ENCODE measurements around the gene PRM2.
A peak's percentile ranks its signal among the peaks of the same experiment; 100 is the strongest.

The PRM2 gene, protein sequence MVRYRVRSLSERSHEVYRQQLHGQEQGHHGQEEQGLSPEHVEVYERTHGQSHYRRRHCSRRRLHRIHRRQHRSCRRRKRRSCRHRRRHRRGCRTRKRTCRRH

DNA sequence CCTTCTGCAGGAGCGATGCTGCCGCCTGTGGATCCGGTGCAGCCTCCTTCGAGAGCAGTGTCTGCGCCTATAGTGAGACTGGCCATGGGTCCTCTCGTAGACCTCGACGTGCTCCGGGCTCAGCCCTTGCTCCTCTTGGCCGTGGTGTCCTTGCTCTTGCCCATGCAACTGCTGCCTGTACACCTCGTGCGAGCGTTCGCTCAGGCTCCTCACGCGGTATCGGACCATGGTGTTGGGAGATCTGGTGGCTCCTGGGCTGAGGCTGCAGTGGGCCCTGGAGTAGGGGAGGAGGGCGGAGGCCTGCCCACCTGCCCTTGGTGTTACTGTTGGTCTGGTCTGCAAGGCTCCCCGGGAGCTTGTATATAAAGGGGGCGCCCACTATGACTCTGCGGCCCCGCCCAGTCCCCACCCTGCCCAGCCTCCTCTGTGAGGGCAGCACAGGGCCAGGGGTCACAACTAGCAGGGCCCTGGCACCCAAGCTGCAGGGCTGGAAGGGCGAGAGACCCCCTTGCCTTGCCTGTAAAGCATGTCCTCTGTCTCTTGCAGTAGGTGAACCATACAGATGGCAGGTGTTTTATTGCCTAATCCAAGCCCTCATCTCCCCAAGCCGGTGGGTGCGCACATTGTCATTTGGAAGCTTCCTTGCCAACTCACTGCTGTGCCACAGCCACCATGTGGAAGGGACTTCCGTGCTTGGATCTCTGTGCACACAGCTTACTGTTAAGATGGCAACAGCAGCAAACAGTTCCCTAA is at the start of gene PRM2:
PRM2 (minus strand) TSS at position 338 of the 753 bp plus-strand sequence; CDS start at position 228, 110 bp downstream.
- DNase-seq, result no peak

DNA sequence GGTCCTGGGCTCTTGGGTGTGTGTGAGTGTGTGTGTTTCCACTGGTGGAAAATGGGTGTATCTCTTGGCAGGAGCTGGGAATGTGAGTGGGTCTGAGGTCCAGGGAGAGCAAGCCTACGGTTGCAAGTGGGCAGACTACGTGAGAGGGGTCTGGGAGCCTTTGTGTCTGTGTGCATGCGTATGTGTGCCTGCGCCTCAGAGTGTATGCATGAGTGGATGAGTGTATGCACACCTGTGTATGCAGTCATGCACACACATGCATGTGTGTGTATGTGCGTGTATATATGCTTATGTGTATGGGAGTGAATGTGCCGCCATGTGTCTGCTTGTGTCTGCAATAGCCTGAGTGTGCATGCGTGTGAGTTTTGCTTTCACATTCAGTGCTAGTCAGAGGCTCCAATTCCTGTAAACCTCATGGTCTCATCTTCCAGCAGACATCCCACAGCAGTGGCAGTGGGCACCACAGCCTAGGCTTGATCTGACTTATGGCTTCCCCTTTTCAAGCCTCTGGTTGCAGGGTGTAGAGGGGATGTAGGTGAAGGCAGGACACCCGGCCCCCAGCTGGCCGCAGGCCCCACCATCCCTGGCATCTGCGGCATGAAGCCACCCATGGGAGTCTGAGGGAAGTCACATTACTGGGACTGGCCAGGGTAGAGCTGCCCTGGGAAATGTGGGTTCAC is 49.3 kb upstream of the PRM2 start:
- no peak for DNase-seq

DNA sequence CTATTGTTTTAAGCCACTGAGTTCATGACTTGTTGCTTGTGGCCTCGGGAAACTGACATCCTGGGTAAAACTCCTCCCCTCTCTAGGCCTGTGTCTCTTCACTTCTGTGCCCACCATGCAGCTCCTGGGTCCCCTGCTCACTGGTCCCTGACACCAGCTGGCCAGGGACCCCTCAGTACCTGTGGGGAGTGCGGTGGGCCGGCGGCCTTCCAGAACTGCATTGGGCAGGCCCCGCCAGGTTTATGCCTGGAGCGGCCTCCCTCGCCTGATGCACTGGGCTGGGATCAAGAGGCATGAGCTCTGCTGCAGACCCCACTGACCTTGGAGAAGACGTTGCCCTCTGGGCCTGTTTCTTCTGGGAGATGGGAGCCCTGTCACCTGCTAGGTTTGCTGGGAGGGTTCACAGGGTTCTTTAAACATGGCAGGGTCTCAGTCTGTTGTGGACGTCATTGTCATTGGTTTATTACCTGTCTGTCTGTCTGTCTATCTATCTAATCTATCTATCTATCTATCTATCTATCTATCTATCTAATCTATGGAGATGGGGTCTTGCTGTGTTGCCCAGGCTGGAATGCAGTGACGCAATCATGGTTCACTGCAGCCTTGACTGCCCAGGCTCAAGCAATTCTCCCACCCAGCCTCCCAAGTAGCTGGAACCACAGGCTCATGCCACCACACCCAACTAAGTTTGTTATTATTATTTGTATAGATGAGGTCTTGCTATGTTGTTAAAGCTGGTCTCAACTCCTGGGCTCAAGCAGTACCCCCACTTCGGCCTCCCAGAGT is 47.5 kb upstream of the PRM2 start:
- DNase-seq, result no peak

DNA sequence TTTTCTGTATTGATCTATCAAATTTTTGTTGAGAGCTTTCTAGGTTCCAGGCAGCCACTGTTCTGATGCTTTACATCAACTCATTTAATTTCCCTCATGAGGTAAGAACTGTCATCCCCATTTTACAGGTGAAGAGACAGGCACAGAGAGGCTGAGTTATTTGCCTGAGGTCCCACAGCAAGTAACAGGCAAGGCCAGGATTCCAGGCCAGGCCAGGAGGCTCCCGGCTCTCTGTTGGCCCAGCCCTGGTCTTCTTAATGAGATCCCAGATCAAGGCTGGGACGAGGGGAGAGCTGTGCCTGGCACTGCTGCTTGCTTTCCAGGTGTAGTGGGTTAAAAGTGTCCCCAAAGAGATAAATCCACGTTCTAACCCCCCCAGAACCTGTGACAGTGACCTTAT is 46.5 kb upstream of the PRM2 start:
- no peak for DNase-seq

DNA sequence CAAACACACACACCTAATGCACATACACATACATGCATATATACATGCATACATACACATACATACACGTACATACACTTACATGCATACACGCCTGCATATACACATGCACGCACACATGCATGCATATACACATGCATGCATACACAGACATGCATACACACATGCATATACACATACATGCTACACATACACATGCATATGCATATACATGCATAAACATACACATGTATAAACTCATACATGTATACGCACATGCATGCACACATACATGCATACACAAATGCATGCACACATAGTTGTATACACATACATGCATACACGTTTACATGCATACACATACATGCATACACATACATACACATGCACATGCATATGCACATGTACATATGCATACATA is 45.4 kb upstream of the PRM2 start:
- DNase-seq, result no peak

DNA sequence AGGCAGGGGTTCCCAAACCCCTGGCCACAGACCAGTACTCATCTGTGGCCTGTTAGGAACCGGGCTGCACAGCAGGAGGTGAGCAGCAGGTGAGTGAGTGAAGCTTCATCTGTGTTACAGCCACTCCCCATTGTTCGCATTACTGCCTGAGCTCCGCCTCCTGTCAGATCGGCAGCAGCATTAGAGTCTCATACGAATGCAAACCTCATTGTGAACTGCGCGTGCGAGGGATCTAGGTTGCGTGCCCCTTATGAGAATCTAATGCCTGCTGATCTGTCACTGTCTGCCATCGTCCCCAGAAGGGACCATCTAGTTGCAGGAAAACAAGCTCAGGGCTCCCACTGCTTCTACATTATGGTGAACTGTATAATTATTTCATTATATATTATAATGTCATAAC is 43.9 kb upstream of the PRM2 start:
- peak; percentile 33 for DNase-seq

DNA sequence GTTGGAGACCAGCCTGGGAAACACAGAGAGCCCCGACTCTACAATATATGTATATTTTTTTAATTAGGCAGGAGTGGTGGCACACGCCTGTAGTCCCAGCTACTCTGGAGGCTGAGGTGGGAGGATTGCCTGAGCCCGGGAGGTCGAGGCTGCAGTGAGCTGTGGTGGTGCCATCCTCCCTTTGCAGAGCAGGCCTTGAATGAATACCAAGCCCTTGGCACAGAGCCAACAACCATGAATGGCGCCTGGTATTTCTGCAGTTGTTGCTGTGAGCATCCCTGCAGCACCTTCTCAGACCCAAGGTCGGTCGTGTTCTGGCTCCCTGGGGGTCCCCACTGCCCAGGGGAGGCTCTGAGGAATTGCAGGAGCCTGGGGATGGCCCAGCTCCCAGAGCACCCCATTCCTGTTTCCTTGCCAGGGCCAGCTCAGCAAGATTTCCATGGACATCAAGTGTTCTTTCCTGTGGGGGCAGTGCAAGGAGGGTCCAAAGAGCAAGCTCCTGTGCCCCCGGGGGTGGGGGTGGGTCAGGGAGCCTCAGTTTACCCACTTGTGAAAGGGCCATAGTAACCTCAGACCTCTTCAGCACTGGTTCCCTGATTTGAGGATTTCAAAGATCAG is 43.4 kb upstream of the PRM2 start:
- DNase-seq, result no peak

DNA sequence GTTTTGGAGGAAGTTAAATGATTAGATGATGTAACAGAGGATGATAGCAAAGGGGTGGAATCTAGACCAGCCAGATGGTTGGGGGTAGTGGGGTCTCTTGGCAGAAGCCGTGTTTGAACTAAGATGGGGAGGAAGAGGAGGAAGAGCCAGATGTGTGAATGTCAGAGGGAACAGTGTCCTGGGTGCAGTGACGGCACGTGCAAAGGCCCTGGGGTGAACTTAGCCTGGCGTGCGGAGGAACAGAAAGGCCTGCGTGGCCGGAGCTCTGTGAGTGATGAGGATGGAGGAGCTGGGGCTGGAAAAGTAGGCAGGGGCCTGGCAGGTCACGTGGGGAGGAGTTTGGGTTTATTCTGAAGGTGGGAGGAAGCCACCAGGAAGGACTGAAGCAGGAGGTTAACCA is 42.5 kb upstream of the PRM2 start:
- no peak for DNase-seq

DNA sequence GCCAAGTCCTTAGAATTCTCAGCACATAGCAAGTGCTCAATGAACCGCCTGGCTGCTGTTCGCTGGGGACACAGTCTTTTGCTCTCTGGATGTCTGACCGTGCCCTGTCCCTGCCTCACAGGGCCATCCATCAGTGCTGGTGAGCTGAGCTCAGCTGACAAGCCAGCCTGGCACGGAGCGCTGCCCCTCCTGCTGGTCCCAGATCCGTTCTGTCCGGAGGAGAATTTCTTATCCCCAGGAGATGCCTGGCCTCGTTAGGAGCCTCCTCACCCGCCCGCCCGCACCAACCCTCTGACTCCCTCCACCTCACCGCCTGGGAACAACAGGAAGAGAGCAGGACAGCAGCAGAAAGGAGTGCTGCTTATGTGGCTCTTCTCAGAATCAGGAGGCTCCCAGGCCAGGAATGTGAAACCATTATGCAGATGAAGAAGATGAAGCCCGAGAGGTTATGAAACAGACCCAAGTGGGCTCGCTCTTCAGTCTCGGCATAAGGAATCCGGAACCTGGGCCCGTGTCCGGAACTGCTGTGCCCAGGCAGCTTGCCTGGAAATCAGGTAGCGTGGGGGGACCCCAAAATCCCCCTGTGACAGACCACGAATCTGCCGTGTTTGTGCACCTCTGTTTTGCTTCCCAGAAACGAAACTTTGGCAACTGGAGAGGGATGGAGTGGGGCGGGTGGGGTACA is 40.2 kb upstream of the PRM2 start:
- DNase-seq, result no peak

DNA sequence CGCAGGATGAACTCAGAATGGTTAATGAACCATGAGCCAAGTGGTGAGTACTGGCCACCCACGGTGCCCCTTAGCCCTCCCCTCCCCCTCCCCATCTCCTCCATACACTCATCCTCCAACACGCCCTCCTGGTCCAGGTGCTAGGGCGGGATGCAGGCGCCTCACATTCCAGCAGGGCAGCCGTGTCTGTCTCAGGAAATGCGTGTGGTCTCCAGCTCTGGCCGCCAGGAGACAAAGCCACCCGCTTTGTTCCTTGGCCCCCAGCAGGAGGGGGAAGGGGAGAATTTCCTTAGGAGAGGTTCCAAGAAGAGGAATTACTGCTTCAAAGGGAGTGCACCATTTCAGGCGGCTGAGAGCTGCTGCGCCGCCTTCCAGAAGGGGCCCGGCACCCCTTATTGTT is 39.2 kb upstream of the PRM2 start:
- DNase-seq, result no peak

DNA sequence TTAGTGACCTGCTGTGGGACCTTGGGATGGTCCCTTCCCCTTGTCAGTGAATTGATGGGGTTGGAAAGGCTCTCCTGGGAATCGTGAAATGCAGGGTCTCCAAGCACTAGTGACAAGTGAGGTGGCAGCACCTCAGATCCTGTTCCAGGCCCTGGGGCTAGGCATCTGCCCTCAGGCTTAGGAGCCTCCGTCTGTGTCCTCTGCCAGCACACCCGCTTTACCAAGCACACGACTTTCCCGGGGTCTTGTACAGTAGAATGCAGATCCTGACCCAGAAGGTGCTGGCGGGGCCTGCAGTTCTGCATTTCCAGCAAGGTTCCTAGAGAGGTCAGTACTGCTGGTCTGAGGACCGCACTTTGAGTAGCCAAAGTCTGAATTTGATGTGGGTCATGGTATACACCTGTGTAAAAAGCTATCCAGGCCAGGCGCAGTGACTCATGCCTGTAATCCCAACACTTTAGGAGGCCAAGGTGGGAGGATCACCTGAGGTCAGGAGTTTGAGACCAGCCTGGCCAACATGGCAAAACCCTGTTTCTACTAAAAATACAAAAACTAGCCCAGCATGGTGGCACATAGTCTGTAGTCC is 38.1 kb upstream of the PRM2 start:
- no peak for DNase-seq

DNA sequence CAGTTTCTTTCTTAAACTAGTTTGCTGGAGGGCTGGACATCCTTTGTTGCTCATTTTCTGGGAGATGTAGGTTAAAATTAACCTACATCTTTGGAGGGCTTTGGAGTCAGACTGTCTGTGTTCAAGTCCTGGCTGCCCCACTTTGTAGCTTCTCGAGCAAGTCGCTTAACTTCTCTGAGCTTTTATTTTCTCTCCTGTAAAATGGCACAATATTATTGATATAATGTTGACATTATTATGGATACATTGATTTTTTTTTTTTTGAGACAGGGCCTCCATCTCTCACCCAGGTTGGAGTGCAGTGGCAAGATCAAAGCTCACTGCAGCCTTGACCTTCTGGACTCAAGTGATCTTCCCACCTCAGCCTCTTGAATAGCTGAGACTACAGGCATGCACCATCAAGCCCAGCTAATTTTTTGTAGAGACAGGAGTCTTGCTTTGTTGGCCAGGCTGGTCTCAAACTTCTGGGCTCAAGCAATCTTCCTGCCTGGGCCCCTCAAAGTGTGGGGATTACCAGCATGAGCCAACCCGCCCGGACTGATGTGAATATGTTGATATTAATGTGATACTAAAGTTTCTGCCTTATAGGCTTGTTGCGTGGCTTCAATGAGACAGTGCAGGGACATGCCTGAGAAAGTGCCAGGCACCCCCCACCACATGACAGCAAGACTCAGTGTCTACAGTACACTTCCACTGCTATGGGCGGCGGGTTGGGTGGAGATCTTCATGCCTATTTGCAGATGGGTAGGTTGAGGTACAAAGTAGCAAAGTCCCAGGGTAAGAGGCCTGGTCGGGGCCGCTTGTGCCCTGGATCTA is 37.4 kb upstream of the PRM2 start:
- no peak for DNase-seq

DNA sequence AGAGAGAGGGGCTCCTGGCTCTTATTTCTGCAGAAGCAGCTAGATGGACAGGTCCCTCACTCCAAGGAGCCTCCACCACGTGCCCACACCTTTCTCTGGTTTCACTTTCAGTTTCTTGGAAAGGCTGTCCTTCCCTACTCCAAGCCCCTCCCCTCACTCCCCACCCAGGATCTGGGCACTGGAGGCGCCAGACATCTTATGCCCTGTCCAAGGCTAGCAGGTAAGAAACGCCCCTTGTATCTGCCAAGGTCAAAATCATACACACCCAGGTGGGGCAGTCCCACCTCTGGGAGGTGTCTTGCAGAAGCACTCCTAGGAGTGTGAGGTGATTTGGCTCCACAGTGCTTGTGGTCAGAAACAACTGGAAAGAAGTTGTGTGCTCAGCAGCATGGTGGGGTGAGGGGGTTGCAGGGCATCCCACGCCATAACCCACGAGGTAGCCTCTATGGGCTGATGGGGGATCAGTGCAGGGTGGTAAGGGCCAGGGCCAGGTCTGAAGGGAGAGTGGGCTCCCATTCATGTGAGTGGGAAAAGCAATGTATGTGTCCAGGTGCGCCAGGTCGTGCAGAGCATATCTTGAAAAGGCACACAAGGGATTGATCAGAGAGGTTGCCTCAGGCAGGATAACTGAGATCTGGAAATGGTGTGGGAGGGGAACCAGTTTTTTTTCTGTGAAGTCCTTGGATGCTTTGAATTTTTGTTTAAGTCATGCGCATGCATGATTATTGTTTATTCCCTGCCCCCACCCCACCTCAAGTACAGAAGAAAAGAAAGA is 36.6 kb upstream of the PRM2 start:
- DNase-seq, result peak; percentile 32

DNA sequence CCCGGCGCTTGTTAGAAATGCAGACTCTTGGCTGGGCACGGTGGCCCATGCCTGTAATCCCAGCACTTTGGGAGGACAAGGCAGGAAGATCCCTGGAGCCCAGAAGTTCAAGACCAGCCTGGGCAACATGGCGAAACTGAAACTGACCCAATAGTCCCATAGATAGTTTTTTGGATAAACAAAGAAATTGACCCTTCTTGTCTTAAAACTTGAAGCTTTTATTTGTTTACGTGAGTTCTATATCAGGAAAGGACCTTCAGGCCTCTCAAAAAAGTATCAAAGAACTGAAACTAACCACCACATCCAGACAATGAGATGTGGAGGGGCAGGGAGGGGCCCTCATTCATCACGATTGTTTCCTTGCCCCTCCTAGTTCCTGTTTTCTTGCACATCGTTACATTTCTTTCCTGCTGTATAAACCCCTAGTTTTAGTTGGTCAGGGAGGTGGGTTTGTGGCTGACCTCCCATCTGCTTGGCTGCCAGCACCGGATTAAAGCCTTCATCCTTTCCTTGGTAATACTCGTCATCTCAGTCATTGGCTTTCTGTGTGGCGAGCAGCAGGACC is 34.8 kb upstream of the PRM2 start:
- no peak for DNase-seq

DNA sequence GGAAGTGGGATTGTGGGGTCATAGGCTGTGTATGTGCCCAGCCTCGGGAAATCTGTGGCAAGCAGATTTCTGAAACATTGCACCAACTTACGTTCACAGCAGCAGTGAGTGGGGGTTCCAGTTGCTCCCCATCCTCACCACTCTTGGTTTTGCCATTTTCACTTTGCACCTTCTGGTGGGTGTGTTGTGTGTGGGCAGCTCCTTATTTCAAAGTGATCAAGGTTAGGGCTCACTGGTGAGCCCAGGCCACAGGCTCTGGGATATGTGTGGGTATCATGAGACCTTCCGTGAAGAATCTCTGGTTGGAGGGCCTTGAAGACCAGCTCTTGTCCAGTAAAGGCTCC is 34.3 kb upstream of the PRM2 start:
- DNase-seq, result no peak

DNA sequence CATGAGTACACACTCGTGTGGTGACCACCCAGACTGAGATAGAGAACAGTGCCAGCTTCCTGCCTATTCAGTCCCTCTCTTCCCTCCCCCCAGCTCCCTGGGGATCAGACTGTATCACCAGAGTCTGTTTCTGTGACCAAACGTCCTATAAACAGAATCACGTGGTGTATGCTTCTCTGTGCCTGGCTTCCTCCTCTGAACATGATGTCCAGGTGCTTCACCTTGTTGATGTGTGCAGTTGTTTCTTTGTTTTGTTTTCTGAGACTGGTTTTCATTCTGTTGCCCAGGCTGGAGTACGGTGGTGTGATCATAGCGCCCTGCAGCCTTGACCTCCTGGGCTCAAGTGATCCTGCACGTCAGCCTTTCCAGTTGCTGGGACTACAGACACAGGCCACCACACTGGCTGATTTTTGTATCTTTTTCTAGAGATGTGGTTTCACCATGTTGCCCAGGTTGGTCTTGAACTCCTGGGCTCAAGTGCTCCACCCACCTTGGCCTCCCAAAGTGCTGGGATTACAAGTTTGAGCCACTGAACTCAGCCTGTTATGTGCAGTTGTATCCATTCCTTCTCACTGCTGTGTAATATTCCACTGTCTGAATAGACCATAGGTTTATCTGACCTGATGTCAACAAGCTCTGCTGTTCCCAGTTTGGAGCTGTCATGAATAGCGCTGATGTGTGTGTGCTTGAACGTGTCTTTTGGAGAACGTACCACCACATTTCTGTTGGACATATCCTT is 33.8 kb upstream of the PRM2 start:
- DNase-seq, result no peak

DNA sequence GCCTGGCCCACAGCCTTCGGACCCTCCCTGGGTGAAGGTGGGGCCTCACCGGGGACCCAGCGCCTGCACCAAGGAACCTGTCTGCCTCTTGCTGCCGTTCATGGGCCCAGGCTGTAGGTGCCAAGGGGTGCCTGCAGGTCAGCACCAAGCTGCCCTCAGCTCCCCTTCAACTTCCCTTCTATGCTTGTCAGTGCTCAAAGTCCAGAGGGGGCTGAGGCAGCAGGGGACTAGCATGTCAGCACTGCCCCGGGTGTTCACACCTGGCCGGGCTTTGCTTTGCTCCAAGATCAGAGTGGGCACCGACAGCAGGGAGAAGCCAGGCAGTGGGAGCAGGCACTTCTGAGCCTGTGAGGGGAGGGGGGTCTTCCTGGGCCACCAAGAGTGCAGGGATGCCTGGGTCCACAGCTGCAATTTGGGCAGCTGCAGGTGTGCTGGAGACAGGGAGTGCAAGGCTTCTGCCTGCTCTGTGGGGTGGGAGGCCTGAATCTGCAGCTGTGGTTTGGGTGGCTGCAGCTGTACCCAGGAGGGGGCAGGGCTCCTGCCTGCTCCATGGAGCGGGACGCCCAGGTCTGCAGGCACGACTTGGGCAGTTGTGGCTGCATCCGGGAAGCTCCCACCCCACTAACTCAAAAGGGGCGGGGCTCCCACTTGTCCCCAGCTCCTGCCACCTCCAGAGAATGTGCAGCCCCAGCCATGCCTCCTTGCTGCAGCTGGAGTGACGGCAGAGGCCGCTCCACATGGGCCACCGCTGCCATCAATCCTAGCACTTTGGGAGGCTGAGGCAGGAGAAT is 32.4 kb upstream of the PRM2 start:
- peak; percentile 10 for DNase-seq

DNA sequence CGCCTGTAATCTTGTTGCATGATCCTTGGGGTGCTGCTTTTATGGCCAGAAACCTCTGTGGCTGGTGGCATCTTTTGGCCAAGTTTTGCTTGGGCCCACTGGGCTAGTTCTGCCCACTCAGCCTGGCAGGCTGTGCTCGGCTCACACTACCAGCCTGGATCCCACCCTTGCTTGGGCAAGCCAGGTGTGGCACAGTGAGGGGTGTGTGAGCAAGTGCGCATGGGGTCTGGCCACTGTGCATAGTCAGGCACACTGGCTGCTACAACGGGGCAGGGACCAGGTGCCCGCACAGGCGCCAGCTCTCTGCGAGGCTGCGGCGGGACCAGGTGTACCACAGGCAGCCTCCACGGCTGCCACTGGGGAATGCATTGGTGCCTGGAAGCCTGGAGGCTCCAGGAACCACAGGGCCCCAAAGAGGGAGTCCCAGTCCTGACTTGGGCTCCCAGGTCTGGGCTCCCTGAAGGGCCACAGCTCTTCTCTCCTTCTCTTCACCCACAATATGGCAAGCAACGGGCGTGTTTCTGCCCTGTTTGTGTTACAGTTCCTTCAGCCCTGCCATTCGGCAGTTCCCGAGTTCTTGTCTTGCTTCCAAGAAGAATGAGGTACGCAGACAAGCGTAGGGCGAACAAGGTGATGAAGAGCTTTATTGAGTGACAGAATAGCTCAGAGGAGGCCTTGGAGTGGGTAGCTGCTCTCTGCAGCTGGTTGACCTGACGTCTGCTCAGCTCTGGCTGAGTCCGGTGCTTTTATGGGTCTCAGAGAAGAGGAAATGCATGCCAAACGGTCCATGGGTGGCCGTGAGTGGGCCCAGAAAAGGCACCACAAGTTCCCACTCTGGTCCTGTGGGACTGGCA is 31.6 kb upstream of the PRM2 start:
- DNase-seq, result no peak
